NK-92 treated with Interleukin-12 subunit alpha and Interleukin-12 subunit beta, amount 100 ng/mL, for 24 hours (cell line): ENCODE data around the gene USP28.

ENCODE experiments used
- DNase-seq: peaks from one replicate; lab custom pipeline; 2025; lab: John Stamatoyannopoulos, UW

Gene USP28

GRCh38 chr11:113877670-113878055 is 2.3 kb upstream of the USP28 start:
- no peak for DNase-seq

GRCh38 chr11:113876798-113877669 is 1.7 kb upstream of the USP28 start:
- no peak for DNase-seq

GRCh38 chr11:113876074-113876797 is 864 bp upstream of the USP28 start:
- no peak for DNase-seq

GRCh38 chr11:113874581-113875233 is 665 bp downstream of the USP28 start:
- no peak for DNase-seq

- DNase-seq = no peak
Observed at GRCh38 chr11:113874096-113874495, 1.3 kb downstream of the USP28 start.

- no peak for DNase-seq
Observed at GRCh38 chr11:113873236-113873626, 2.1 kb downstream of the USP28 start.

GRCh38 chr11:113871336-113871735 is 4.0 kb downstream of the USP28 start:
- DNase-seq = no peak

GRCh38 chr11:113867843-113868503 is 7.4 kb downstream of the USP28 start:
- DNase-seq = no peak

- no peak for DNase-seq
Observed at GRCh38 chr11:113865873-113866272, 9.5 kb downstream of the USP28 start.

GRCh38 chr11:113864410-113864809 is 11.0 kb downstream of the USP28 start:
- no peak for DNase-seq

- DNase-seq = no peak
Observed at GRCh38 chr11:113862435-113862834, 12.9 kb downstream of the USP28 start.

- DNase-seq = no peak
Observed at GRCh38 chr11:113859665-113860064, 15.7 kb downstream of the USP28 start.

- DNase-seq = no peak
Observed at GRCh38 chr11:113856966-113857759, 18.2 kb downstream of the USP28 start.

- no peak for DNase-seq
Observed at GRCh38 chr11:113855803-113856202, 19.6 kb downstream of the USP28 start.

- DNase-seq = no peak
Observed at GRCh38 chr11:113850188-113850587, 25.2 kb downstream of the USP28 start.

- DNase-seq = no peak
Observed at GRCh38 chr11:113849713-113850112, 25.7 kb downstream of the USP28 start.

- no peak for DNase-seq
Observed at GRCh38 chr11:113847580-113847979, 27.8 kb downstream of the USP28 start.

- DNase-seq = no peak
Observed at GRCh38 chr11:113847111-113847510, 28.3 kb downstream of the USP28 start.

- no peak for DNase-seq
Observed at GRCh38 chr11:113841691-113842090, 33.7 kb downstream of the USP28 start.

- no peak for DNase-seq
Observed at GRCh38 chr11:113840932-113841664, 34.3 kb downstream of the USP28 start.

- DNase-seq = no peak
Observed at GRCh38 chr11:113839842-113840241, 35.5 kb downstream of the USP28 start.
